Mesendoderm (in vitro differentiated cells): Measurements from ENCODE around the gene NAT10.
"Not testable (repeated sequence)": the region's sequence is repeated elsewhere in the genome, so short reads cannot be mapped to it uniquely, and the experiment has no call there.

ENCODE experiments used
- DNase-seq: peaks from one replicate; pipeline ENCODE4 v3.0.0; 2013
- H2AK5ac ChIP-seq: 2 replicates; pipeline ENCODE4 v1.6.1; 2013; ENCODE audit warnings: low read length, inconsistent platforms
- H2BK120ac ChIP-seq: 2 replicates; pipeline ENCODE4 v1.6.1; 2013; ENCODE audit warnings: low read depth, mild to moderate bottlenecking, low read length, moderate library complexity, mixed read lengths
- H2BK15ac ChIP-seq: replicated peaks from 2 replicates; pipeline ENCODE4 v1.6.1; 2013; ENCODE audit warnings: low read depth, mild to moderate bottlenecking, moderate library complexity
- H2BK5ac ChIP-seq: 2 replicates; pipeline ENCODE4 v1.6.1; 2013; ENCODE audit warnings: low read length, inconsistent platforms
- H3K18ac ChIP-seq: 2 replicates; pipeline ENCODE4 v1.6.1; 2013; ENCODE audit warnings: mild to moderate bottlenecking, low read length, mixed read lengths
- H3K23ac ChIP-seq: one replicate; pipeline ENCODE4 v1.6.1; 2013; ENCODE audit warnings: low read length
- H3K27ac ChIP-seq: 2 replicates; pipeline ENCODE4 v1.5.1; 2013; ENCODE audit warnings: low read depth, mild to moderate bottlenecking, inconsistent platforms, low read length, moderate library complexity
- H3K27me3 ChIP-seq: 2 replicates; pipeline ENCODE4 v1.6.1; 2013; ENCODE audit warnings: low read length, control low read depth, mild to moderate bottlenecking, inconsistent platforms; ENCODE audit not compliant: insufficient read depth, poor library complexity
- H3K36me3 ChIP-seq: 2 replicates; pipeline ENCODE4 v1.6.1; 2013; ENCODE audit warnings: low read length, inconsistent platforms; ENCODE audit not compliant: control insufficient read depth, insufficient read depth
- H3K4ac ChIP-seq: one replicate; pipeline ENCODE4 v1.6.1; 2013; ENCODE audit warnings: low read depth, mild to moderate bottlenecking, low read length, moderate library complexity
- H3K4me1 ChIP-seq: 2 replicates; pipeline ENCODE4 v1.6.1; 2013; ENCODE audit warnings: low read depth, low read length, inconsistent platforms; ENCODE audit not compliant: control insufficient read depth
- H3K4me2 ChIP-seq: 2 replicates; pipeline ENCODE4 v1.6.1; 2013; ENCODE audit warnings: low read length
- H3K4me3 ChIP-seq: 2 replicates; pipeline ENCODE4 v1.5.1; 2013; ENCODE audit warnings: mild to moderate bottlenecking, low read length
- H3K56ac ChIP-seq: one replicate; pipeline ENCODE4 v1.6.1; 2013; ENCODE audit warnings: low read length
- H3K79me1 ChIP-seq: 2 replicates; pipeline ENCODE4 v1.6.1; 2013; ENCODE audit warnings: low read length, inconsistent platforms
- H3K79me2 ChIP-seq: 2 replicates; pipeline ENCODE4 v1.6.1; 2013; ENCODE audit warnings: mild to moderate bottlenecking, low read length; ENCODE audit not compliant: control insufficient read depth, insufficient read depth
- H3K9ac ChIP-seq: 2 replicates; pipeline ENCODE4 v1.6.1; 2013; ENCODE audit warnings: low read length, inconsistent platforms
- H4K5ac ChIP-seq: one replicate; pipeline ENCODE4 v1.6.1; 2013; ENCODE audit warnings: low read length
- H4K8ac ChIP-seq: one replicate; pipeline ENCODE4 v1.6.1; 2013; ENCODE audit warnings: low read depth, mild to moderate bottlenecking, control low read depth, low read length, moderate library complexity
- WGBS: extraction: QIAGEN DNeasy Blood & Tissue Kit; methylation state at CpG from one replicate; pipeline ENCODE4 v1.1.7; 2013; ENCODE audit warnings: low lambda C conversion rate, missing lambda C conversion rate; ENCODE audit not compliant: insufficient coverage; ENCODE audit errors: extremely low coverage; 5-methylcytosine and 5-hydroxymethylcytosine counted together

Gene NAT10

DNA sequence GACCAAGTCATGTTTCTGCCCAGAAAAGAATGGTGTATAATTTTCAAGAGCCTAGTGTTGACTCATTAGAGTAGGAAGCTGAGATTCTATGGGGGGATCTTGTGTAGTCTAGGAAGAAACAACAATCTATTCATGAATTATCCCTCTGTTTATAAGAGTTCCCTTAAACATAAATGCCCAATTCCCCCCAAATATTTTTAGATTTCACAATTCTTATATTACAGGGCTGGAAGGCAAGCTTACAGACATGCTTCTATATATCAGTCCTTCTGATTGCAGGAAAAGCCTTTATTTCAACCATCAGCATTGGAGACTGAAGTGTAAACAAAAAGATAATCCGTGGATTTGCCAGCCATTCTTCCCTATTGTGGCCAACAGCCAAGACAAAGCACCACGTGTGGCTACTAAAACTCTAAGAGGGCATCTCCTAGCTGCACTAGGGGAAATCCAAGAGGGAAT, 71.4 kb downstream of the NAT10 start:
- H3K9ac ChIP-seq, result no peak overlapping the region

GRCh38 chr11:34178209-34178821, 72.9 kb downstream of the NAT10 start:
- H4K8ac ChIP-seq, result no peak overlapping the region
- no peak overlapping the region for H3K56ac ChIP-seq

More for the DNA sequence above, 71.4 kb downstream of the NAT10 start:
- H3K56ac ChIP-seq, result no peak overlapping the region
- no peak overlapping the region for H2AK5ac ChIP-seq
- no peaks in the 10 kb centered on the region for H3K79me1 ChIP-seq
- H3K23ac ChIP-seq, result no peak overlapping the region
- no CpG with 5 or more reads among the region's 2 CpGs for WGBS
- H3K27ac ChIP-seq, result no peak overlapping the region
- no peak overlapping the region for H2BK15ac ChIP-seq
- no peak overlapping the region for H3K18ac ChIP-seq
- H3K4ac ChIP-seq, result no peak overlapping the region
- no peaks in the 10 kb centered on the region for H3K27me3 ChIP-seq
- DNase-seq, result no peak
- H3K4me1 ChIP-seq, result no peaks in the 10 kb centered on the region
- no peaks in the 10 kb centered on the region for H3K79me2 ChIP-seq
- H3K4me2 ChIP-seq, result no peak overlapping the region
- no peaks in the 10 kb centered on the region for H3K36me3 ChIP-seq
- H4K5ac ChIP-seq, result no peak overlapping the region
- no peak overlapping the region for H3K4me3 ChIP-seq
- no peak overlapping the region for H4K8ac ChIP-seq
- no peak overlapping the region for H2BK5ac ChIP-seq
- no peak overlapping the region for H2BK120ac ChIP-seq

GRCh38 chr11:34179026-34179675, 73.7 kb downstream of the NAT10 start:
- no peak overlapping the region for H3K18ac ChIP-seq
- H3K27ac ChIP-seq, result no peak overlapping the region
- no peaks in the 10 kb centered on the region for H3K79me1 ChIP-seq
- no CpG with 5 or more reads among the region's 9 CpGs for WGBS
- H2BK15ac ChIP-seq, result no peak overlapping the region
- H3K4ac ChIP-seq, result no peak overlapping the region
- H2BK120ac ChIP-seq, result no peak overlapping the region
- H4K5ac ChIP-seq, result no peak overlapping the region
- H2BK5ac ChIP-seq, result no peak overlapping the region
- H3K56ac ChIP-seq, result no peak overlapping the region
- H3K4me1 ChIP-seq, result no peaks in the 10 kb centered on the region
- H4K8ac ChIP-seq, result no peak overlapping the region
- DNase-seq, result no peak
- H3K36me3 ChIP-seq, result no peaks in the 10 kb centered on the region
- no peaks in the 10 kb centered on the region for H3K27me3 ChIP-seq
- H3K23ac ChIP-seq, result no peak overlapping the region
- H2AK5ac ChIP-seq, result no peak overlapping the region
- no peak overlapping the region for H3K4me3 ChIP-seq
- no peaks in the 10 kb centered on the region for H3K79me2 ChIP-seq
- no peak overlapping the region for H3K9ac ChIP-seq
- H3K4me2 ChIP-seq, result no peak overlapping the region

More at GRCh38 chr11:34178209-34178821, 72.9 kb downstream of the NAT10 start:
- no peak overlapping the region for H3K18ac ChIP-seq
- no peak overlapping the region for H2AK5ac ChIP-seq
- no peak overlapping the region for H3K27ac ChIP-seq
- H3K79me1 ChIP-seq, result no peaks in the 10 kb centered on the region
- H2BK5ac ChIP-seq, result no peak overlapping the region
- no peak overlapping the region for H3K4me2 ChIP-seq
- H3K79me2 ChIP-seq, result no peaks in the 10 kb centered on the region
- H4K5ac ChIP-seq, result no peak overlapping the region
- no peak overlapping the region for H3K4ac ChIP-seq
- H2BK120ac ChIP-seq, result no peak overlapping the region
- no peak overlapping the region for H3K23ac ChIP-seq
- H3K27me3 ChIP-seq, result no peaks in the 10 kb centered on the region
- H3K4me3 ChIP-seq, result no peak overlapping the region
- no peaks in the 10 kb centered on the region for H3K36me3 ChIP-seq
- no peaks in the 10 kb centered on the region for H3K4me1 ChIP-seq
- no peak overlapping the region for H3K9ac ChIP-seq
- no peak for DNase-seq
- WGBS, result no CpG with 5 or more reads among the region's 10 CpGs
- no peak overlapping the region for H2BK15ac ChIP-seq

DNA sequence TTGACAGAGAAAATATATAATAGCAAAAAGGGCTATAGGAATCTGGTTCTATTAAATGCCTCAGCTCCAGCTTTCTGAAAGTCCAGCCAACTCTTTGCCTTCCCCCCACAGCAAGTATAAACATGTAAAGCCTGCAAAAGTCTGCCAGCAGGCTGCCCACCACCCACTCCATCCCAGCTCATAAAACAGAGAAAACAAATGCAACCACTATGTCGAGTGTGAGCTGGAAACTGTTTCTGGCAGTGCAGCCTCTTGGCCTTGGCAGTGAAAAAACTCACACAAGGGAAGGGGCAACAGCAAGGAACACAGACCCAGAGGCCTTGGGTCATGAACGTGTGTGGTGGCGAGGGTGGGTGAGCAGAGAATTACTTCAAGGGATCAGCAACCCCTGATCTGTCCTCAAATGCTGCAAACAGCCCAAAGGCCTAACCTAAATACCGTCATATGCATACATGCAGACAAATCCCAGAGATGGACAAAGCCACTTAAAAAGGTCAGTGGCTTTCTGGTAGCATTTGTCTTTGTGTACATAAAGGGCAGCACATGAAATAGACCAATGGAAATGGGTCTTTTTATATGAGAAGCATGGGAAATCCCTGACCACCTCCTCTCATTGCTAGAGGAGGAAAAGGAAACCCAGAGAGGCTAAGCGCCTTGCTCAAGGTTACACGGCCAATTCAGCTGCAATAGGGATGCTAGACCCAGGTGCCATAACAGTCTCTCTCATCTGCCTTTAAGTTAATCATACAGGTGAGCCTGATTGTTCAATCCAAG, 74.8 kb downstream of the NAT10 start:
- no peak overlapping the region for H3K4me3 ChIP-seq
- H3K4ac ChIP-seq, result no peak overlapping the region
- no peaks in the 10 kb centered on the region for H3K79me2 ChIP-seq
- no peak overlapping the region for H2BK15ac ChIP-seq
- H3K4me1 ChIP-seq, result no peaks in the 10 kb centered on the region
- no peaks in the 10 kb centered on the region for H3K79me1 ChIP-seq
- no peak overlapping the region for H4K5ac ChIP-seq
- H3K9ac ChIP-seq, result no peak overlapping the region
- DNase-seq, result no peak
- no peaks in the 10 kb centered on the region for H3K36me3 ChIP-seq
- no peak overlapping the region for H3K23ac ChIP-seq
- H3K27ac ChIP-seq, result no peak overlapping the region
- no peaks in the 10 kb centered on the region for H3K27me3 ChIP-seq
- no peak overlapping the region for H3K4me2 ChIP-seq
- no peak overlapping the region for H3K56ac ChIP-seq
- no peak overlapping the region for H2AK5ac ChIP-seq
- H2BK5ac ChIP-seq, result no peak overlapping the region
- H4K8ac ChIP-seq, result no peak overlapping the region
- no peak overlapping the region for H3K18ac ChIP-seq
- no peak overlapping the region for H2BK120ac ChIP-seq
- no CpG with 5 or more reads among the region's 6 CpGs for WGBS

DNA sequence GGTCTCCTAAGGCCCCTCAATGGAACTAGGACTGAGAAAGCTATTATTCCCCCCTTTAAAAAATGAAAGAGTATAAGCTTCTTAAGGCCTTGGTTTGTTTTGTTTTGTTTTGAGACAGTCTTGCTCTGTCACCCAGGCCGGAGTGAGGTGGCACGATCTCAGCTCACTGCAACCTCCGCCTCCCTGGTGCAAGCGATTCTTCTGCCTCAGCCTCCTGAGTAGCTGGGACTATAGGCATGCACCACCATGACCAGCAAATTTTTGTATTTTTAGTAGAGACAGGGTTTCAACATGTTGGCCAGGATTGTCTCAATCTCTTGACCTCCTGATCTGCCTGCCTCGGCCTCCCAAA, 75.4 kb downstream of the NAT10 start:
- not testable (repeated sequence) for H3K27ac ChIP-seq, H3K4me1 ChIP-seq, H3K27me3 ChIP-seq, H3K9ac ChIP-seq, H2BK5ac ChIP-seq, H3K36me3 ChIP-seq, H3K4me3 ChIP-seq, H3K23ac ChIP-seq, H4K8ac ChIP-seq, H3K79me2 ChIP-seq, H4K5ac ChIP-seq, H2BK15ac ChIP-seq, H2AK5ac ChIP-seq, H3K56ac ChIP-seq, H3K4me2 ChIP-seq, H2BK120ac ChIP-seq, DNase-seq, H3K4ac ChIP-seq, H3K79me1 ChIP-seq, H3K18ac ChIP-seq
- no CpG with 5 or more reads among the region's 5 CpGs for WGBS
